DND-41 (cell line): ENCODE data around the gene MINAR1.

ENCODE experiments used
- ATAC-seq: fragments of 200-7000 bp; cut with Tn5 transposase; 3 replicates; pipeline ENCODE4 v1.9.1; 2021; ENCODE audit warnings: low read depth; ENCODE audit not compliant: insufficient read depth
- DNase-seq: peaks from one replicate; pipeline ENCODE4 v3.0.0-alpha.2; 2020
- H2AFZ ChIP-seq: 2 replicates; pipeline ENCODE4 v1.6.0; 2012; ENCODE audit warnings: low read depth, low read length
- H3K27ac ChIP-seq: 2 replicates; pipeline ENCODE4 v1.5.1; 2012; ENCODE audit warnings: low read length, inconsistent platforms
- H3K27me3 ChIP-seq: fragments of 200-600 bp; sonication (generic); 2 replicates; pipeline ENCODE4 v1.6.0; 2012; ENCODE audit warnings: low read length, mild to moderate bottlenecking, inconsistent platforms; ENCODE audit not compliant: insufficient read depth, poor library complexity
- H3K36me3 ChIP-seq: 2 replicates; pipeline ENCODE4 v1.5.1; 2012; ENCODE audit warnings: low read length, inconsistent platforms; ENCODE audit not compliant: insufficient read depth
- H3K4me1 ChIP-seq: 2 replicates; pipeline ENCODE4 v1.5.1; 2012; ENCODE audit warnings: mild to moderate bottlenecking, low read length; ENCODE audit not compliant: insufficient read depth
- H3K4me2 ChIP-seq: 2 replicates; pipeline ENCODE4 v1.6.0; 2012; ENCODE audit warnings: mild to moderate bottlenecking, moderate library complexity, low read length, inconsistent platforms; ENCODE audit not compliant: insufficient read depth
- H3K4me3 ChIP-seq, 2 experiments: fragments of 200-600 bp in 1 of 2; shearing (Covaris generic) in 1 of 2; 2 replicates each; pipeline ENCODE4 v1.5.1; 2012 to 2016; ENCODE audit warnings: inconsistent platforms in 2 of 2, low read length in 2 of 2, mild to moderate bottlenecking in 2 of 2, low read depth in 1 of 2, moderate library complexity in 1 of 2
- H3K79me2 ChIP-seq: 2 replicates; pipeline ENCODE4 v1.6.0; 2012; ENCODE audit warnings: low read length, inconsistent platforms; ENCODE audit not compliant: insufficient read depth
- H3K9ac ChIP-seq: 2 replicates; pipeline ENCODE4 v1.6.0; 2012; ENCODE audit warnings: low read depth, mild to moderate bottlenecking, inconsistent platforms, low read length, moderate library complexity
- H3K9me3 ChIP-seq: 2 replicates; pipeline ENCODE4 v1.5.1; 2012; ENCODE audit warnings: low read length, moderate library complexity, mild to moderate bottlenecking, inconsistent platforms; ENCODE audit not compliant: insufficient read depth, severe bottlenecking
- H4K20me1 ChIP-seq: 2 replicates; pipeline ENCODE4 v1.6.0; 2012; ENCODE audit warnings: low read length; ENCODE audit not compliant: insufficient read depth
- EZH2 ChIP-seq: IDR thresholded peaks from 3 replicates; pipeline ENCODE4 v1.6.1; 2012; ENCODE audit warnings: borderline replicate concordance, low read depth, mild to moderate bottlenecking, moderate library complexity, low read length, inconsistent platforms; ENCODE audit not compliant: severe bottlenecking
- TF ChIP-seq, protein P1 (sequence below): IDR thresholded peaks from 2 replicates; pipeline ENCODE4 v1.5.1; 2012; ENCODE audit warnings: borderline replicate concordance, low read length, moderate library complexity, mild to moderate bottlenecking; ENCODE audit not compliant: poor library complexity, severe bottlenecking; ENCODE audit errors: extremely low read depth

MINAR1 gene

DNA sequence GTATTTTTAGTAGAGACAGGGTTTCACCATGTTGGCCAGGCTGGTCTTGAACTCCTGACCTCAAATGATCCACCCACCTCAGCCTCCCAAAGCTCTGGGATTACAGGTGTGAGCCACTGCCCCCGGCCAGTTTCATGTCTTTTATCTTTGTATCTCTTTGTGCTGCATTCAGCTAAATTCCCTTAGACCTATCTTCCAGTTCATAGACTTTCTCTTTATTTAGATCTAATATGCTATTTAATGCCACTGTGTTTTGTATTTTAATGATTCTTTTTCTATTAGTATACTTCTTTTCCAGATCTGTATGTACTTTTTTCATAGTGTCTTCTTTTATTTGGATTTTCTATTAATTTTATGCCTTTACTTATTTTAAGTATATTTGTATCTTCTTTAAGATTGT is 14.9 kb downstream of the MINAR1 start:
- no peaks in the 10 kb centered on the region for H3K27me3 ChIP-seq
- TF ChIP-seq, protein P1, sequence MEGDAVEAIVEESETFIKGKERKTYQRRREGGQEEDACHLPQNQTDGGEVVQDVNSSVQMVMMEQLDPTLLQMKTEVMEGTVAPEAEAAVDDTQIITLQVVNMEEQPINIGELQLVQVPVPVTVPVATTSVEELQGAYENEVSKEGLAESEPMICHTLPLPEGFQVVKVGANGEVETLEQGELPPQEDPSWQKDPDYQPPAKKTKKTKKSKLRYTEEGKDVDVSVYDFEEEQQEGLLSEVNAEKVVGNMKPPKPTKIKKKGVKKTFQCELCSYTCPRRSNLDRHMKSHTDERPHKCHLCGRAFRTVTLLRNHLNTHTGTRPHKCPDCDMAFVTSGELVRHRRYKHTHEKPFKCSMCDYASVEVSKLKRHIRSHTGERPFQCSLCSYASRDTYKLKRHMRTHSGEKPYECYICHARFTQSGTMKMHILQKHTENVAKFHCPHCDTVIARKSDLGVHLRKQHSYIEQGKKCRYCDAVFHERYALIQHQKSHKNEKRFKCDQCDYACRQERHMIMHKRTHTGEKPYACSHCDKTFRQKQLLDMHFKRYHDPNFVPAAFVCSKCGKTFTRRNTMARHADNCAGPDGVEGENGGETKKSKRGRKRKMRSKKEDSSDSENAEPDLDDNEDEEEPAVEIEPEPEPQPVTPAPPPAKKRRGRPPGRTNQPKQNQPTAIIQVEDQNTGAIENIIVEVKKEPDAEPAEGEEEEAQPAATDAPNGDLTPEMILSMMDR = no peak
- no peak for TF ChIP-seq EZH2
- DNase-seq (no peak), ATAC-seq (no peak)
- no peak overlapping the region for H3K4me3 ChIP-seq
- no peaks in the 10 kb centered on the region for H3K79me2 ChIP-seq
- no peaks in the 10 kb centered on the region for H3K36me3 ChIP-seq
- no peak overlapping the region for H2AFZ ChIP-seq
- no peaks in the 10 kb centered on the region for H3K4me1 ChIP-seq
- H3K4me2 ChIP-seq = no peak overlapping the region
- no peak overlapping the region for H3K27ac ChIP-seq
- H4K20me1 ChIP-seq = no peaks in the 10 kb centered on the region; the same call in 1 of the 2 replicates
- no peak overlapping the region for H3K9ac ChIP-seq
- no peaks in the 10 kb centered on the region for H3K9me3 ChIP-seq

DNA sequence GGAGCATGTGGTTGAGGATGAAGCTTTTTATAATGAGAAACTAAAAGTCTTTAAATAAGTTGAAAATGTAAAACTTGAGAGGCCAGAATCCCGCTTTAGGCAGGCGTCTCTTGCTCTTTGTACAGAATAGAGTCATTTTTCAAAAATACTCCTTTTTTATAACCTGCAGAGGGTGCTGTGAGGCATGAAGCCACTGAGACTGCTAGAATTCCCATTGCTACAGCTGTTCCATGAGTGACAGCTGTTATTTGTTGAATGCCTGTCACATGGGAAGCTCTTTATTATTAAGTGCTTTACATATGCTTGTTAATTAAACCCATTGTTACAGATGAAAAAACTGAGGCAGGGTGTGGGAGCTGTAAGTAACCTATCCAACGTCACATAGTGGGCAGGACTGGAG is 18.5 kb downstream of the MINAR1 start:
- Histone ChIP-seq H3K9ac (no peak overlapping the region), H3K4me2 (no peak overlapping the region), H4K20me1 (no peaks in the 10 kb centered on the region; the same call in 1 of the 2 replicates), H3K4me3 (no peak overlapping the region), H3K36me3 (no peaks in the 10 kb centered on the region), H3K27ac (no peak overlapping the region), H3K9me3 (no peaks in the 10 kb centered on the region), H2AFZ (no peak overlapping the region), H3K79me2 (no peaks in the 10 kb centered on the region), H3K4me1 (no peaks in the 10 kb centered on the region), H3K27me3 (no peaks in the 10 kb centered on the region)
- DNase-seq = no peak
- TF ChIP-seq EZH2 = no peak
- TF ChIP-seq, protein P1 = no peak
- ATAC-seq = no peak

DNA sequence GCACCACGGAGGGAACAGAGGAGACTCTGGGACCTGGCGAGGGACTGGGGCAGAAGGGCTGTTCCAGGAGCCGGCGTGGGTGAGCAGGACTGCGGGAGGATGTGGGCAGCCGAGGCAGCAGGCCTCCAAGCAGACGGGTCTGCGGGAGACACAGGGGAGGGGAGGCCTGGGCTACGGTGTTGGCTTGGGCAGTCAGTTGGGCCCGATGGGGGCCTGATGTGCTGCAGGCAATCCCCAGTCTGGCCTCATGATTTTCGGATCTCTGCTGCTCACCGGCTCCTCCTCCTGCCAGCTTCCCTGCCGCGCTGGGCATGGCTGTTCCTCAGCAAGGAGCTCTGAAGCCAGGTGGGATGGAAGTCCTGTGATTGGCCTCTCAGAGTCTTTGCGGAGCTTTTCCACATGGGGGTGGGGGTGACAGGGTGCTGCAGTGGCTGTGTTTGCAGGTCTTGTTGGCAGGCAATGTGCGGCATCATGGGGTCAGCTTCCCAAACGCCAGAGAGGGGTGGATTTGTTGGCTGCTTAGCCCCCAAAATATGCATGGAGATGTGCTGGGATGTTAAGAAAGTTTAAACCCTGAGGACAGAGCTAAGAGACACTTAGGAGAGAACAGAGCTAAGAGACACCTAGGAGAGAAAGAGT is 19.3 kb downstream of the MINAR1 start:
- H3K27me3 ChIP-seq = no peaks in the 10 kb centered on the region
- H2AFZ ChIP-seq = no peak overlapping the region
- DNase-seq = no peak
- H3K36me3 ChIP-seq = no peaks in the 10 kb centered on the region
- ATAC-seq = no peak
- TF ChIP-seq EZH2 = no peak
- TF ChIP-seq, protein P1 = no peak
- H3K4me1 ChIP-seq = no peaks in the 10 kb centered on the region
- no peak overlapping the region for H3K9ac ChIP-seq
- H3K27ac ChIP-seq = no peak overlapping the region
- H4K20me1 ChIP-seq = no peaks in the 10 kb centered on the region; the same call in 1 of the 2 replicates
- no peaks in the 10 kb centered on the region for H3K9me3 ChIP-seq
- no peak overlapping the region for H3K4me3 ChIP-seq
- H3K4me2 ChIP-seq = no peak overlapping the region
- no peaks in the 10 kb centered on the region for H3K79me2 ChIP-seq
